NT2/D1 (cell line): ENCODE measurements around the gene PTX4.

Source experiments
- DNase-seq: peaks from one replicate; pipeline ENCODE4 v3.0.0-alpha.2; 2011; ENCODE audit warnings: low read depth, low spot score
- H3K27me3 ChIP-seq: 2 replicates; pipeline ENCODE4 v1.6.0; 2011; ENCODE audit warnings: mild to moderate bottlenecking; ENCODE audit not compliant: insufficient read length, insufficient read depth
- H3K36me3 ChIP-seq: 2 replicates; pipeline ENCODE4 v1.6.1; 2011; ENCODE audit warnings: mild to moderate bottlenecking, low read length, mixed read lengths; ENCODE audit not compliant: insufficient read depth, insufficient read length
- H3K4me1 ChIP-seq: 2 replicates; pipeline ENCODE4 v1.5.1; 2011; ENCODE audit not compliant: insufficient read depth, insufficient read length
- H3K4me3 ChIP-seq: 2 replicates; pipeline ENCODE4 v1.5.1; 2011; ENCODE audit warnings: low read depth; ENCODE audit not compliant: insufficient read length
- H3K9ac ChIP-seq: 2 replicates; pipeline ENCODE4 v1.6.0; 2011; ENCODE audit warnings: low read depth; ENCODE audit not compliant: insufficient read length
- H3K9me3 ChIP-seq: 2 replicates; pipeline ENCODE4 v1.5.1; 2011; ENCODE audit warnings: mild to moderate bottlenecking, low read length; ENCODE audit not compliant: insufficient read depth
- SUZ12 ChIP-seq: IDR thresholded peaks from 2 replicates; pipeline ENCODE4 v1.6.1; 2011; ENCODE audit not compliant: insufficient read length, insufficient read depth; ENCODE audit errors: extremely low read depth
- YY1 ChIP-seq: IDR thresholded peaks from 2 replicates; pipeline ENCODE4 v1.6.1; 2011; ENCODE audit not compliant: insufficient read length, insufficient read depth
- ZNF274 ChIP-seq: IDR thresholded peaks from 2 replicates; pipeline ENCODE4 v1.6.1; 2011; ENCODE audit warnings: mild to moderate bottlenecking, low read depth, low read length

PTX4 gene

GRCh38 chr16:1453316-1453715 lies 35.4 kb downstream of the PTX4 start:
- H3K9me3 ChIP-seq: no peaks in the 10 kb centered on the region
- TF ChIP-seq ZNF274: no peak
- no peak for TF ChIP-seq SUZ12
- no peak for TF ChIP-seq YY1
- no peak overlapping the region for H3K9ac ChIP-seq

GRCh38 chr16:1452530-1452929 lies 36.2 kb downstream of the PTX4 start:
- Histone ChIP-seq H3K27me3 (no peaks in the 10 kb centered on the region), H3K4me3 (no peak overlapping the region), H3K36me3 (peaks cover 86% of the 10 kb centered on the region), H3K9me3 (no peaks in the 10 kb centered on the region), H3K4me1 (no peaks in the 10 kb centered on the region), H3K9ac (no peak overlapping the region)
- TF ChIP-seq SUZ12 (no peak), ZNF274 (no peak), YY1 (no peak)
- no peak for DNase-seq

More at GRCh38 chr16:1453316-1453715, 35.4 kb downstream of the PTX4 start:
- Histone ChIP-seq H3K4me3 (no peak overlapping the region), H3K4me1 (no peaks in the 10 kb centered on the region), H3K36me3 (peaks cover 86% of the 10 kb centered on the region), H3K27me3 (no peaks in the 10 kb centered on the region)
- no peak for DNase-seq

DNA sequence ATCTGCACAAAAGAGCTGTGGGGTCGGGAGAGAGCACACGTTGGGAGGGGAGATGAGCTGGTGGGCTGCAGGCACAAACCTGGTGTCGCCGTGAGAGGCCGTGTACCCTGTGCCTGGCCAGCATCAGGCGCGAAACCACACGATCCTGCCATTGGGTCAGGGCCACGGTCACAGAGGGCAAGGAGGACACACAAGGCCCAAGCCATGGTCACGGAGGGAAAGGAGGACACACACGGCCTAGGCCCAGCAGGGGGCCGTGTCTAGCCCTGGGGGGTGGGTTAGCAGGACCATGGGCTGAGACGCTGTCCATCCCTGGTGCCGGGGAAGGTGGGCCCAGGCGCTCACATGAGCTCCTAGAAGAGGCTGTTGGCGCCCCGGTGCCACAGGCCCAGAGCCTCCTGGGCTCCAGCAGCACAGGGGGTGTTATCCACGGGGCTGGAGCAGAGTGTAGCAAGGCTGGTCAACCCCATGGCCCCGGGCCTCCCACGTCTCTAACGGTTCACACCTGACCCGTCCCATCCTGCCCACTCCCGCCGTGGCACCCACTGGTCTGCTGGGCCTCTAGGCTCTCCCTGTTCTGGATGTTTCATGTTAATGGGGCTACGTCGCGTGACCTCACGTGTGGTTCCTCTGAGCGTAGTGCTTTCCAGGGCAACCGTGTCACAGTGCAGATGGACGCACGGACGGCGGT lies 36.9 kb downstream of the PTX4 start:
- no peaks in the 10 kb centered on the region for H3K27me3 ChIP-seq
- H3K4me1 ChIP-seq: no peaks in the 10 kb centered on the region
- H3K9ac ChIP-seq: no peak overlapping the region
- TF ChIP-seq ZNF274: no peak
- TF ChIP-seq SUZ12: no peak
- TF ChIP-seq YY1: no peak
- DNase-seq: no peak
- H3K36me3 ChIP-seq: peaks cover 90% of the 10 kb centered on the region
- H3K4me3 ChIP-seq: no peak overlapping the region
- no peaks in the 10 kb centered on the region for H3K9me3 ChIP-seq

- no peak for DNase-seq
- Histone ChIP-seq H3K4me3 (no peak overlapping the region), H3K9ac (peak overlapping the region; percentile 1), H3K27me3 (no peaks in the 10 kb centered on the region), H3K4me1 (no peaks in the 10 kb centered on the region), H3K9me3 (no peaks in the 10 kb centered on the region), H3K36me3 (peaks cover 96% of the 10 kb centered on the region)
- TF ChIP-seq YY1 (no peak), ZNF274 (no peak), SUZ12 (no peak)
Observed at GRCh38 chr16:1450841-1451240, 37.9 kb downstream of the PTX4 start.

DNA sequence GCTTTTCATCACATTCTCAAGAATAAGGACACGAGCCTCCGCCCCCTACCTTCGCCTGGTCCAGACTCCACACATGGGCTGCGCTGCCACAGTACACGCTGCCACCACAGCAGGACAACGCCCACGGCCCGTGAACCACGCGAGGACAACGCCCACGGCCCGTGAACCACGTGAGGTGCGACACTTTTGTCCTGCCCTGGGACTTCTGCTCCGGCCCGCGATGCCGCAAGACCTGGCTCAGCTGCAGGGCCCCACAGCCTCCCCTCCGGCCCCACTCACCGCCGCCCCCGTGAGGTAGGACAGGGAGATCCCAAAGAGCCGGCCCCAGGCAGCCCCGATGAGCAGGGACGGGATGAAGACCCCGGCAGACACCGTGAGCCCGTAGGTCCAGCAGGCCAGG lies 38.5 kb downstream of the PTX4 start:
- DNase-seq: no peak
- H3K36me3 ChIP-seq: peaks cover 96% of the 10 kb centered on the region

GRCh38 chr16:1449201-1449788 lies 39.4 kb downstream of the PTX4 start:
- H3K9ac ChIP-seq: no peak overlapping the region
- no peak for TF ChIP-seq YY1
- TF ChIP-seq ZNF274: no peak
- TF ChIP-seq SUZ12: no peak
- no peak overlapping the region for H3K4me3 ChIP-seq
- no peaks in the 10 kb centered on the region for H3K27me3 ChIP-seq
- H3K36me3 ChIP-seq: peaks cover 87% of the 10 kb centered on the region
- no peak for DNase-seq
- H3K4me1 ChIP-seq: no peaks in the 10 kb centered on the region
- H3K9me3 ChIP-seq: no peaks in the 10 kb centered on the region

More for the DNA sequence above, 38.5 kb downstream of the PTX4 start:
- TF ChIP-seq SUZ12 (no peak), YY1 (no peak), ZNF274 (no peak)
- Histone ChIP-seq H3K27me3 (no peaks in the 10 kb centered on the region), H3K9ac (no peak overlapping the region), H3K4me1 (no peaks in the 10 kb centered on the region), H3K9me3 (no peaks in the 10 kb centered on the region), H3K4me3 (no peak overlapping the region)

DNA sequence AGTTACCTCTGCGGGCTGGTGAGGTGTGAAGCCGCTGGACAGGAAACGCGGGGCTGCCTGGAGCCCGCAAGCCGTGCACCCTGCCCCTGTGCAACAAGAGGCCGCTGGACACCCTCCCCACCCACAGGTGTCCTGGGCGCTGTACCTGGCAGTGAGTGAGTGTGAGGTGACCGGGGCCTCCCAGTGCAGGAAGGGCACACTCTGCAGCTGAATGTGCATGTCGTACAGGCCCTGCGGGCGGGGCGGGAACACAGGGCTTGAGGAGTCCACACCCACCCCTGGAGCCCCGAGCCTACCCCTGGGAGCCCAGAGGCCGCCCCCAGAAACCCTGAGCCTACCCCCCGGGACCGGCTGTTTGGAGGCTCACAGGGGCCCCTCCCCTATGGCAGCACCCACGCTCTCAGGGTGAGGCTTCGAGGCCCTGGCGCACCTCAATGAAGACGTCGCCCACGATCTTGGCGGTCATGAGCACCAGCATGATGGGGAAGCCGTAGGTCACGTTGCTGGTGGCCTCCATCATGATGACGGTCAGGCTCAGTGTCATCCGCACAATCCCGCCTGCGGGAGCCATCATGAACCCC lies 40.1 kb downstream of the PTX4 start:
- Histone ChIP-seq H3K9ac (no peak overlapping the region), H3K4me1 (no peaks in the 10 kb centered on the region), H3K27me3 (no peaks in the 10 kb centered on the region), H3K36me3 (peaks cover 80% of the 10 kb centered on the region), H3K9me3 (no peaks in the 10 kb centered on the region), H3K4me3 (no peak overlapping the region)
- DNase-seq: no peak
- TF ChIP-seq YY1: no peak
- TF ChIP-seq ZNF274: no peak
- TF ChIP-seq SUZ12: no peak

- no peak for TF ChIP-seq ZNF274
- TF ChIP-seq SUZ12: no peak
- no peak for TF ChIP-seq YY1
- Histone ChIP-seq H3K36me3 (peaks cover 75% of the 10 kb centered on the region), H3K9me3 (no peaks in the 10 kb centered on the region), H3K4me3 (no peak overlapping the region), H3K27me3 (no peaks in the 10 kb centered on the region), H3K4me1 (no peaks in the 10 kb centered on the region), H3K9ac (no peak overlapping the region)
- DNase-seq: no peak
Observed at GRCh38 chr16:1447965-1448364, 40.8 kb downstream of the PTX4 start.
